Mammary epithelial cell (primary cell): Measurements from ENCODE around the gene CDC26.

Source experiments
- EZH2 ChIP-seq: IDR thresholded peaks from 2 replicates; pipeline ENCODE4 v1.6.1; 2012; ENCODE audit warnings: low read length, inconsistent platforms, borderline replicate concordance
- TF ChIP-seq, protein P1 (sequence below), 2 donors: IDR thresholded peaks in 1 of 2; conservative IDR thresholded peaks in 1 of 2; 2 replicates each; pipeline ENCODE4 v1.5.1; 2011 to 2012; ENCODE audit warnings: inconsistent platforms in 2 of 2, low read length in 2 of 2, mild to moderate bottlenecking in 2 of 2, control low read depth in 1 of 2, low read depth in 1 of 2; ENCODE audit not compliant: insufficient read depth in 1 of 2; ENCODE audit errors: extremely low read depth in 1 of 2

DNA sequence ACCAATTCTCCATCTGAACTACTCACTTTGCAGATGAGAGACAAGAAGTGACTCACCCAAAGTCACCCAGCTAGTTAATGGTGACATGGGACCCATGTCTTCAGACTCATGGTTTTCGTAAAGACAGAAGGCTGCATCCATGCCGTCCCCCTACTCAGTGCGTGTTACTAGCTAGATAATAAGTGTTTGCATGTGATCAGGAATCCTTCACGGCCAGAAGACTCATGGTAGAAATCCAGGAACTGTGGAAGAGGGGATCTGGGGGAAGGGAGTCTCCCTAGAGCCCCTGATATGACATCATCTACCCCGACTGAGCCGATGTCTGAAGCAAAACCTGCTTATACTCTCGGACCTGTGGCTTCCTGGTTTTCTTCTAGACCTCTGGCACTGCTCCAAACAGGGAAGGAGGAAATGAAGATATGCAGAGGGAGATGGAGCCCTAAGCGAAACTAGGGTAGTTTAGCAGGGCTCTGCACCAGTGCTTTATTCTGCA, 24.5 kb upstream of the CDC26 start:
- TF ChIP-seq, protein P1, sequence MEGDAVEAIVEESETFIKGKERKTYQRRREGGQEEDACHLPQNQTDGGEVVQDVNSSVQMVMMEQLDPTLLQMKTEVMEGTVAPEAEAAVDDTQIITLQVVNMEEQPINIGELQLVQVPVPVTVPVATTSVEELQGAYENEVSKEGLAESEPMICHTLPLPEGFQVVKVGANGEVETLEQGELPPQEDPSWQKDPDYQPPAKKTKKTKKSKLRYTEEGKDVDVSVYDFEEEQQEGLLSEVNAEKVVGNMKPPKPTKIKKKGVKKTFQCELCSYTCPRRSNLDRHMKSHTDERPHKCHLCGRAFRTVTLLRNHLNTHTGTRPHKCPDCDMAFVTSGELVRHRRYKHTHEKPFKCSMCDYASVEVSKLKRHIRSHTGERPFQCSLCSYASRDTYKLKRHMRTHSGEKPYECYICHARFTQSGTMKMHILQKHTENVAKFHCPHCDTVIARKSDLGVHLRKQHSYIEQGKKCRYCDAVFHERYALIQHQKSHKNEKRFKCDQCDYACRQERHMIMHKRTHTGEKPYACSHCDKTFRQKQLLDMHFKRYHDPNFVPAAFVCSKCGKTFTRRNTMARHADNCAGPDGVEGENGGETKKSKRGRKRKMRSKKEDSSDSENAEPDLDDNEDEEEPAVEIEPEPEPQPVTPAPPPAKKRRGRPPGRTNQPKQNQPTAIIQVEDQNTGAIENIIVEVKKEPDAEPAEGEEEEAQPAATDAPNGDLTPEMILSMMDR (conservative IDR thresholded peaks at IDR 0.05 in 1 of 2, IDR thresholded peaks at IDR 0.05 in 1 of 2; ENCODE audit: extremely low read depth in 1 of 2, insufficient read depth in 1 of 2, low read depth in 1 of 2, low read length in 2 of 2), result no peak
- no peak for TF ChIP-seq EZH2
